ENCODE data around the gene ZFP57. TPM values are rescaled to one million over a fixed set of nuclear protein-coding genes. Genes with fewer than 3 reads are reported as not detected.
A peak's percentile ranks its signal among the peaks of the same experiment; 100 is the strongest.

ZFP57 gene
- total RNA-seq, 1 donor from 2014 or later: 1.6 TPM

DNA sequence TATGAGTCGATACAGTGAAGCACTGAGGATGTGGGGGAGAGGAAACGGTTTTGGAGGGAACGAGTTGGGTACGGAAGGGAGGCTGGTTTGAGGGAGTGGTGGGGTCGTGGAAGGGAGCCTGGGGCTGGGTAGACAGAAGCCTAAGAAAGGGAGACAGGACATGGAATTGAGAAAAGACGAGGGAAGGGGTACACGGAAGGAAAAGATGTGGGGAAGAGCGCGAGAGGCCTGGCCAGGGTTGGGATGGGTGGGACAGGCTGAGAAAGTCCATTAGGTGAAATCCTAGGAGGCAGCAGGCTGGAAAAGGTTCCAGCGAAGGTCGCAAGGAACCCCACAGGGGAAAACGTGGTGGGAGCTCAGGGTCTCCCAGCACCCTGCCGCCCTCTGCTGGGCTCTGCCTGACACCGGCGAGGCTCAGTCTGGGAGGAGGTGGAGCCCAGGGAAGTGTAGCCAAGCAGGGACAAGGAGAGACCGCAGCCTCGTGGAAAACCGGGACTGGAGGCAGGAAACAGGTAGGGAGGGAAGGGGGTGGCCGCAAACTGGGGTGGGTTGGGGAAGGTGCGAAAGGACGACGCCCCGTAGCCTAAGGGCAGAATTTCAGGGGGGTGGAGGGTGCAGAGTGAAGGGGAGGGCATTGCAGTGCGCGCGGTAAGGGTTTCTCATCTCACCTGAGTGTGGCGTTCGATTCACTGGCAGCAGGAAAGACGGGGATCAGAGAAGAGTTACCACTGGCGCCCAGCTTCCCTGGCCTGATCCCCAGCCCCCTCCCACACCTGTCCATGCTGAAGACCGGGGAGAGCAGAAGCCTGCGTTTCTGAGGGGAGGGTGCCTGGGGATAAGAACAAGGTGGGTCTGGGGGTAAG lies 52.3 kb downstream of the ZFP57 start:
- no peak for FAIRE-seq
- DNase-seq (ENCODE audit: low read depth): peak; percentile 60
- no peaks in the 10 kb centered on the region for H3K27me3 ChIP-seq (ENCODE audit: control insufficient read depth, insufficient read depth, low read length)
- H3K4me3 ChIP-seq (ENCODE audit: low read depth, low read length): peak overlapping the region; percentile 58
- TF ChIP-seq CTCF (IDR thresholded peaks at IDR 0.05; ENCODE audit: insufficient read depth, low read length, severe bottlenecking): peak; percentile 88
- H3K36me3 ChIP-seq (ENCODE audit: control insufficient read depth, insufficient read depth, low read length): no peaks in the 10 kb centered on the region

DNA sequence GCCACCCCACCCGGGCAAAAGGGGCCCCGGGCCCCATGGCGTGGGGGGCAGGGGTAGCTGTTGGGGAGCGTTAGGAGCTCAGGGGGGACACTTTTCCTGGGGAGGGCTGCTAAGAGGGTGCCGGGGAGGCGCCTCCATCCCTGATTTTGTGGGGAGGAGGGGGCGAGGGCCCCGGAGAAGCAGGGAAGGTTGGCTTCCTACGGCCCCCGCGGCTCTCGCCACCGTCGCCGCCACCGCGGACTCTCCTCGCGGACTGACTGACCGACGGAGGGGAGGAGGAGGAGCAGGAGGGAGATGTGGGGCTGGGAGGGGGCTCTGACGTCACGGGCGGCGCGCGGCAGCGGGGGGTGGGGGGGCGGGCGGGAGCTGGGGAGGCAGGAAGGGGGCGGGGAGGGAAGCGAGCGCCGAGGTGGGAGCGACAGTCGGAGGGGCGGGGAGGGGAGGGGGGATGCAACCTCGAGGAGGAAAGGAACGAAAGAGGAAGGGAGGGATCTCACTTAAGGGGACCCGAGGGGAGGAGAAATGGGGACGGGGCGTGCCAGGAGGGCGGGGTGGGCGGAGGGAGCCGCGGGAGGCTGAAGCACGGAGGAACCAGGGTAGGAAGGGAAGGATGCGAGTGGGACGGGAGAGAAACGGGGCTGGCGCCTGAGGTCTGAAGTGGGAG lies 53.1 kb downstream of the ZFP57 start:
- Histone ChIP-seq H3K36me3 (ENCODE audit: control insufficient read depth, insufficient read depth, low read length) (peaks cover 1% of the 10 kb centered on the region), H3K4me3 (ENCODE audit: low read depth, low read length) (peak overlapping the region; percentile 58), H3K27me3 (ENCODE audit: control insufficient read depth, insufficient read depth, low read length) (no peaks in the 10 kb centered on the region)
- TF ChIP-seq CTCF (IDR thresholded peaks at IDR 0.05; ENCODE audit: insufficient read depth, low read length, severe bottlenecking): no peak
- DNase-seq (ENCODE audit: low read depth) (peak; percentile 20), FAIRE-seq (no peak)

- no peak overlapping the region for H3K4me3 ChIP-seq (ENCODE audit: low read depth, low read length)
These were observed 53.8 kb downstream of the ZFP57 start for GRCh38 chr6:29626948-29627754.

DNA sequence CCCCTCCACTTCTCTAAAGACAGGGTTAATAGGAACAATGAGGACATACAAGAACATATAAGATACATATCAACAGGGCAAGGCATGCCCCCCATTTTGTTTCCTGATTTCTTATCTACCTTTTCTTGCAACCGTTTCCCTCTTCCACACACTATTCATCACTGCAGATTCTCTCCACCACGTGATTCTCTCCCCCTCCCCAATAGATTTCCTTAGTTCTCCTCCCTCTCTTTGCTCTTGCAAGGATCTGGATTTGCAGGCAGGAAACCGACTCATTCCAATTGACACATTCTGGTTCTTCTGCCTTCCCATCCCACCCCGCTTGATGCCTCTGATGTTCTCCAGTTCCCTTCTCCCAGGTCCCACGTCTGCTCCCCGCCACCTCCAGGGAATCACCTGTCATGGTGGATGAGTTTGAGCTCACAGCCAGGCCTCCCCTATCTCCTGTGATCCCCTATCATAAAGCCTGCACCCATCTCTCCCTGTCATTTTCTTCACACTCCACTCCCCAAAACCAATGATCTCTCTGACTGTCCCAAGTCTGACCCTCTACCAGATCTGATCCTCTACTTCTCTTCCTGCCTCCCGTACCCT lies 55.5 kb downstream of the ZFP57 start:
- H3K4me3 ChIP-seq (ENCODE audit: low read depth, low read length): no peak overlapping the region
- FAIRE-seq (no peak), DNase-seq (ENCODE audit: low read depth) (no peak)
- peaks cover 2% of the 10 kb centered on the region for H3K36me3 ChIP-seq (ENCODE audit: control insufficient read depth, insufficient read depth, low read length)
- no peak for TF ChIP-seq CTCF (IDR thresholded peaks at IDR 0.05; ENCODE audit: insufficient read depth, low read length, severe bottlenecking)
- no peaks in the 10 kb centered on the region for H3K27me3 ChIP-seq (ENCODE audit: control insufficient read depth, insufficient read depth, low read length)

More at GRCh38 chr6:29626948-29627754, 53.8 kb downstream of the ZFP57 start:
- FAIRE-seq (no peak), DNase-seq (ENCODE audit: low read depth) (no peak)
- Histone ChIP-seq H3K36me3 (ENCODE audit: control insufficient read depth, insufficient read depth, low read length) (peaks cover 1% of the 10 kb centered on the region), H3K27me3 (ENCODE audit: control insufficient read depth, insufficient read depth, low read length) (no peaks in the 10 kb centered on the region)
- no peak for TF ChIP-seq CTCF (IDR thresholded peaks at IDR 0.05; ENCODE audit: insufficient read depth, low read length, severe bottlenecking)

GRCh38 chr6:29624520-29624961 lies 56.4 kb downstream of the ZFP57 start:
- no peak overlapping the region for H3K4me3 ChIP-seq (ENCODE audit: low read depth, low read length)
- DNase-seq (ENCODE audit: low read depth): no peak
- no peaks in the 10 kb centered on the region for H3K27me3 ChIP-seq (ENCODE audit: control insufficient read depth, insufficient read depth, low read length)
- TF ChIP-seq CTCF (IDR thresholded peaks at IDR 0.05; ENCODE audit: insufficient read depth, low read length, severe bottlenecking): no peak
- FAIRE-seq: no peak
- H3K36me3 ChIP-seq (ENCODE audit: control insufficient read depth, insufficient read depth, low read length): peaks cover 2% of the 10 kb centered on the region
